CD4-positive, alpha-beta T cell treated with Interleukin-6 at 100 ng/mL for 8 hours (primary cell): ENCODE data around the gene ABCB7.
"Not testable (repeated sequence)": the region's sequence is repeated elsewhere in the genome, so short reads cannot be mapped to it uniquely, and the experiment has no call there.

ENCODE experiments used
- DNase-seq: peaks from one replicate; pipeline ENCODE4 v3.0.0-alpha.2; 2020; ENCODE audit warnings: mixed read lengths, low spot score

The ABCB7 gene

DNA sequence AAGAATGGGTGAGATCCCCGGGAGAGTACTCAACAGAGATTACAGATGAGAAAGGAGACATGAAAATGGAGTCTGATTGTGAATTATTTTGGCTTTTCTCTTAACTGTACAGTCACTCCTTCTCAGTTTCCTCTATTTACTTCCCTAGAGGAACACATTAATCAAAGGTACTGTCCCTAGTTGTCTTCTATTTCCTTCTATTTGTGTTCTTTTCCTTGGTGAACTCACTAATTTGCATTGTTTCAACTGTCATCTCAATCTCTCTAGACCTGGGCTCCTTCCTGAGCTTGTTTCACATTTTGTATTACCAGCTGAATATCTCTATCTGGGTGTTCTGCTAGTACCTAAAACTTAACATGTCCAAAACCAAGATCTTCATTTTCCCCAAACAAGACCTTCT lies 59.8 kb downstream of the ABCB7 start:
- DNase-seq: no peak

- DNase-seq: no peak
Measured at GRCh38 chrX:75086731-75087195, 69.3 kb downstream of the ABCB7 start.

GRCh38 chrX:75084757-75085156 lies 71.3 kb downstream of the ABCB7 start:
- no peak for DNase-seq

DNA sequence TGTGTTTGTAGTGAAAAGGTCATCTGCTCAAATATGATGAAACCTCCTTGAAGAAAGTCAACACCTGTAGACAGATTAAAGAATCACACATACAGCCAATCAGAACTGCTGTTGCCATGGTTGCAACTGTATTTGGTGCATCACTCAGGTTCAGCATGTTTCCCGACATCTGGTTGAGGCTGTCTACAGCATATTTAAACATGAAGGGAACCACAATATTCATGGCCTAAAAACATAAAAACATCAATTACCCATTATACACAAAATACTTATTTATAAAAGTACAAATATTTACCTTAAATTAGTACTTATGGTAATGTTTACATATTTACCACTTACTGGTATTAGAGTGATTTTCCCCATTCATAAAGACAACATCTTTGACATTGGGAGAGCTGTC lies 79.7 kb downstream of the ABCB7 start:
- no peak for DNase-seq

GRCh38 chrX:75074475-75074874 lies 81.6 kb downstream of the ABCB7 start:
- DNase-seq: no peak

DNA sequence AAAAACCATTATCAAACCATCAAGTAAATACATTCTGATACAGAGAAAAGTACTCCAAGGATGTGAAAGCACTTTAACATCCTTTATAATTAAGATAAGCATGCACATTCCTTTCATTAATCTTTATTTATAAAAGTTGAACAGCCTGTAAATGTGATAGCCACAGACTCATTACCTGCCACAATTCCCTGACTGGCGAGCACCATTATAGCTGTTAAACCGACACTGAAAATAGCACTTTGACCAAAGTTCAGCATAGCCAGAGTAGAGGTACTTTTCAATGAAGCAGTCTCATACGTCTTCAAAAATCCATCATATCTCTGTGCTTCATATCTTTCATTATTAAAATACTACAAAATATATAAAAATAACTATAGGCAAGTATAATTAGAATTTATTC lies 84.7 kb downstream of the ABCB7 start:
- DNase-seq: no peak

GRCh38 chrX:75067931-75068330 lies 88.2 kb downstream of the ABCB7 start:
- DNase-seq: no peak

DNA sequence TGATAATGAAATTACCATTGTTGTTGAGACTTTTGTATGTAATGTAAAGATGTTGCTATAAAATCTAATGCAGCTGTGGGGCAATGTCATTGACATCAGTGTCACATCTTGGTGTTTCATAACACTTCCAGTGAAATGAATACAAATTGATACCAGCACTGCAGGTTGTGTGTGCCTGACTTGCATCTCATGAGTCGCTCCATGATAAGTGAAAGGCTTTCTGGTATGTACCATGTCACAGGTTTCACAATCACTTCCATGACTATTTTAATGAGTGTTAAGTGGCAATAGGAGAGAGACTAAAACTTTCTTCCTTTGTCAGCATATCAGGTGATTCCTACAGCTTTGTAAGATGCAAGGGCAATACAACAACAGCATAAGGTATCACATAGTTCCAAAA lies 94.4 kb downstream of the ABCB7 start:
- no peak for DNase-seq

DNA sequence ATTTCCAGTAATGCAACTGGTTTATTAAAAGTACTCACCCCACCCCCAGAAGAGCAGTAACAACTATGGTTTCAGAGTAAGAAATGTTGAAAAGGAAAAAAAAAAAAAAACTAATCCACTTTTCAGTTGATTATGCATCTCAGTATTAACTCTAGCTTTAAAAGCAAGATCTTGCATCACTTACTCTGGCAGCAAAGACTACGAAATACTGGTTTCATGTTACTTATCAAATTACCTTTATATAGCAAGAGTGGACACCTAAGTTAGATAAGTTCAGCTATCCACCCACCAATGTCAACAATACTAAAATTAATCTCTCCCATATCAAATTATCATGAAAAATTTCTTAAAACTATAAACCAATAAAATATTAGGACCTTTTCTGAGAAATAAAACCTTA lies 105.0 kb downstream of the ABCB7 start:
- DNase-seq: no peak

GRCh38 chrX:75045369-75045768 lies 110.7 kb downstream of the ABCB7 start:
- DNase-seq: no peak

GRCh38 chrX:75044142-75044541 lies 111.9 kb downstream of the ABCB7 start:
- not testable (repeated sequence) for DNase-seq

- DNase-seq: no peak
Measured at GRCh38 chrX:75038925-75039324, 117.2 kb downstream of the ABCB7 start.
